Erythroblast (primary cell): ENCODE results near the gene PABPC1L.

Source experiments
- DNase-seq, 2 experiments: peaks; one replicate each; lab custom pipeline; 2025; lab: John Stamatoyannopoulos, UW
- GATA1 ChIP-seq: IDR thresholded peaks from 2 replicates; pipeline ENCODE4 v1.6.1; 2011; ENCODE audit warnings: low read depth, mild to moderate bottlenecking, control low read depth, low read length, moderate library complexity
- POLR2A ChIP-seq: IDR thresholded peaks from 2 replicates; pipeline ENCODE4 v1.6.1; 2011; ENCODE audit warnings: mild to moderate bottlenecking, low read length

PABPC1L gene

GRCh38 chr20:44960103-44960852, 50.4 kb downstream of the PABPC1L start, which contains the start of gene TOMM34:
TSS of gene TOMM34 (minus strand) at chr20:44960397. CDS start at chr20:44960333, 64 bp downstream.
- DNase-seq: peak; percentile 95 to 97

GRCh38 chr20:44961011-44961869, 51.4 kb downstream of the PABPC1L start:
- TF ChIP-seq GATA1 (no peak), POLR2A (no peak)
- peak; percentile 49 to 59 for DNase-seq

More at GRCh38 chr20:44960103-44960852, 50.4 kb downstream of the PABPC1L start, which contains the start of gene TOMM34:
- TF ChIP-seq GATA1 (no peak), POLR2A (peak; percentile 68)

GRCh38 chr20:44961870-44962267, 52.0 kb downstream of the PABPC1L start:
- TF ChIP-seq POLR2A (no peak), GATA1 (no peak)
- DNase-seq: peak; percentile 46 to 53

- peak; percentile 37 to 58 for DNase-seq
Observed at GRCh38 chr20:44962483-44962882, 52.6 kb downstream of the PABPC1L start.

GRCh38 chr20:44963325-44964215, 53.7 kb downstream of the PABPC1L start:
- DNase-seq: no peak
- TF ChIP-seq POLR2A (no peak), GATA1 (no peak)

More at GRCh38 chr20:44962483-44962882, 52.6 kb downstream of the PABPC1L start:
- TF ChIP-seq POLR2A (no peak), GATA1 (no peak)

- TF ChIP-seq GATA1: no peak
- TF ChIP-seq POLR2A: no peak
- no peak for DNase-seq
Observed at GRCh38 chr20:44965651-44966029, 55.8 kb downstream of the PABPC1L start.

- peak; percentile 92 for TF ChIP-seq POLR2A
- TF ChIP-seq GATA1: no peak
- peak; percentile 96 to 98 for DNase-seq
Observed at GRCh38 chr20:44966030-44966961, 56.4 kb downstream of the PABPC1L start, which contains the start of gene STK4. TSS of gene STK4 (plus strand) at chr20:44966512. CDS start at chr20:44966569, 57 bp downstream.

GRCh38 chr20:44967207-44967807, 57.4 kb downstream of the PABPC1L start:
- no peak for TF ChIP-seq GATA1
- no peak for TF ChIP-seq POLR2A
- DNase-seq: peak; percentile 38 to 41

GRCh38 chr20:44969300-44969894, 59.5 kb downstream of the PABPC1L start:
- DNase-seq: peak; percentile 53 to 60

GRCh38 chr20:44970243-44970757, 60.4 kb downstream of the PABPC1L start:
- DNase-seq: peak; percentile 50 to 60
- TF ChIP-seq GATA1: no peak
- TF ChIP-seq POLR2A: no peak

More at GRCh38 chr20:44969300-44969894, 59.5 kb downstream of the PABPC1L start:
- TF ChIP-seq POLR2A: no peak
- TF ChIP-seq GATA1: no peak

GRCh38 chr20:44973053-44973452, 63.2 kb downstream of the PABPC1L start:
- DNase-seq: no peak
- TF ChIP-seq GATA1 (no peak), POLR2A (no peak)
